Glomerular endothelial cell (primary cell): Measurements from ENCODE around the gene ZBTB49. TPM values are rescaled to one million over a fixed set of nuclear protein-coding genes. Genes with fewer than 3 reads are reported as not detected.
"Not testable (repeated sequence)": the region's sequence is repeated elsewhere in the genome, so short reads cannot be mapped to it uniquely, and the experiment has no call there.

Experiments
- DNase-seq: peaks from one replicate; pipeline ENCODE4 v3.0.0-alpha.2; 2011; ENCODE audit warnings: low read depth, low spot score; ENCODE audit errors: extremely low read depth
- total RNA-seq: library from RNA; depleted of rRNA; stranded (reverse); fragments of >200 nt; gene quantifications from 2 replicates; pipeline ENCODE4 v1.2.3, GENCODE V29; 2015

The ZBTB49 gene
- total RNA-seq: 3.6 and 3.8 TPM in 2 replicates

- no peak for DNase-seq
Observed at GRCh38 chr4:4289941-4290850, at the start of gene ZBTB49, which contains the start of gene LYAR. ZBTB49 (plus strand) TSS chr4:4290251; CDS start chr4:4299946, 9,695 bp downstream. LYAR (minus strand) TSS chr4:4290154; CDS start chr4:4283742, 6,412 bp downstream.

- DNase-seq: no peak
Observed at GRCh38 chr4:4245172-4245571, 44.9 kb upstream of the ZBTB49 start.

GRCh38 chr4:4247696-4248028 lies 42.4 kb upstream of the ZBTB49 start:
- DNase-seq: no peak

- DNase-seq: no peak
Observed at GRCh38 chr4:4248029-4248884, 41.8 kb upstream of the ZBTB49 start, which contains the start of gene TMEM128. TMEM128 (minus strand) TSS chr4:4248223; CDS start chr4:4248202, 21 bp downstream.

- DNase-seq: no peak
Observed at GRCh38 chr4:4248885-4249203, 41.2 kb upstream of the ZBTB49 start.

- DNase-seq: not testable (repeated sequence)
Observed at GRCh38 chr4:4249342-4249741, 40.7 kb upstream of the ZBTB49 start.

GRCh38 chr4:4249866-4250265 lies 40.2 kb upstream of the ZBTB49 start:
- no peak for DNase-seq

GRCh38 chr4:4254199-4254598 lies 35.9 kb upstream of the ZBTB49 start:
- DNase-seq: no peak

- no peak for DNase-seq
Observed at GRCh38 chr4:4254666-4255065, 35.4 kb upstream of the ZBTB49 start.

GRCh38 chr4:4256799-4257198 lies 33.3 kb upstream of the ZBTB49 start:
- DNase-seq: no peak

GRCh38 chr4:4257705-4258104 lies 32.3 kb upstream of the ZBTB49 start:
- DNase-seq: not testable (repeated sequence)

GRCh38 chr4:4259484-4260100 lies 30.5 kb upstream of the ZBTB49 start:
- DNase-seq: no peak

GRCh38 chr4:4260185-4260751 lies 29.8 kb upstream of the ZBTB49 start:
- no peak for DNase-seq

- DNase-seq: no peak
Observed at GRCh38 chr4:4267981-4268380, 22.1 kb upstream of the ZBTB49 start.

GRCh38 chr4:4268776-4269175 lies 21.3 kb upstream of the ZBTB49 start:
- DNase-seq: no peak

- DNase-seq: no peak
Observed at GRCh38 chr4:4269331-4269731, 20.7 kb upstream of the ZBTB49 start.

- no peak for DNase-seq
Observed at GRCh38 chr4:4269856-4270255, 20.2 kb upstream of the ZBTB49 start.

GRCh38 chr4:4270529-4270928 lies 19.5 kb upstream of the ZBTB49 start:
- DNase-seq: no peak

- DNase-seq: no peak
Observed at GRCh38 chr4:4271912-4272311, 18.1 kb upstream of the ZBTB49 start.

- DNase-seq: no peak
Observed at GRCh38 chr4:4274226-4274625, 15.8 kb upstream of the ZBTB49 start.

- DNase-seq: no peak
Observed at GRCh38 chr4:4277531-4277930, 12.5 kb upstream of the ZBTB49 start.
